Brain microvascular endothelial cell (primary cell): ENCODE results near the gene DUSP7.

Experiments
- DNase-seq: peaks from one replicate; pipeline ENCODE4 v3.0.0-alpha.2; 2020
- H3K27ac ChIP-seq: fragments of 250-450 bp; sonication (Bioruptor Pico); 2 replicates; pipeline ENCODE4 v1.5.1; 2020; ENCODE audit warnings: mild to moderate bottlenecking, moderate library complexity
- H3K27me3 ChIP-seq: fragments of 250-450 bp; sonication (Bioruptor Pico); replicated peaks from 2 replicates; pipeline ENCODE4 v1.5.1; 2020; ENCODE audit warnings: mild to moderate bottlenecking
- H3K36me3 ChIP-seq: fragments of 250-450 bp; sonication (Bioruptor Pico); replicated peaks from 2 replicates; pipeline ENCODE4 v1.5.1; 2020; ENCODE audit warnings: mild to moderate bottlenecking
- H3K4me3 ChIP-seq: 2 replicates; pipeline ENCODE4 v1.5.1; 2011; ENCODE audit warnings: low read depth, mild to moderate bottlenecking, control low read depth, low read length, moderate library complexity
- CTCF ChIP-seq: IDR thresholded peaks from 2 replicates; pipeline ENCODE4 v1.5.1; 2011; ENCODE audit warnings: low read depth, mild to moderate bottlenecking, moderate library complexity, low read length, control low read depth, inconsistent platforms; ENCODE audit errors: missing control alignments
- in situ Hi-C: cut with HindIII; loops from 2 replicates; pipeline ENCODE4 v1.10.0; 2017; ENCODE audit warnings: low sequenced_read_pairs, low pct_ligation_motif_present

Gene DUSP7

DNA sequence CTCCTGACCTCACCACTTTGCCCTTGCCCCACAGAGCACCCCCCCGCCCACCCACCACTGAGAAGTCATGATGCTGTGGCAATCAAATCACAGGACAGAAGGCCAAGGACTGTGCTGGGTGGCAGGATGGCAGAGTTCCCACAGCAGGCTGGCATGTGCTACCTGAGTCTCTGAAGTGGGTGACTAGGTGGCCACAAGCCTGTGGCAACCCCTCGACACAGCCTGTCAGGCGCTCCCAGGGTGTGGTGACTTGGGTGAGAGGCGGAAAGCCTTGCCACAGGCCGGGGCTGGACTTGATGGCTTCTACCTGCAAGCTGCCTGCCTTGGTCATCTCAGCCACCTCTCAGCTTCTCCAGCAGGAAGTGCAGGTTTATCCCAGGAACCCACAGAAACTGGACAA, 15.6 kb upstream of the DUSP7 start:
- no peak overlapping the region for H3K27ac ChIP-seq
- H3K27me3 ChIP-seq = no peaks in the 10 kb centered on the region
- no peak overlapping the region for H3K4me3 ChIP-seq
- DNase-seq = no peak
- TF ChIP-seq CTCF = no peak
- no peaks in the 10 kb centered on the region for H3K36me3 ChIP-seq
- in situ Hi-C loops = no loop called here

GRCh38 chr3:52070724-52071621, 14.6 kb upstream of the DUSP7 start:
- DNase-seq = no peak
- H3K4me3 ChIP-seq = no peak overlapping the region
- no peaks in the 10 kb centered on the region for H3K27me3 ChIP-seq
- H3K36me3 ChIP-seq = no peaks in the 10 kb centered on the region
- no peak overlapping the region for H3K27ac ChIP-seq
- no peak for TF ChIP-seq CTCF
- in situ Hi-C loops = no loop called here

GRCh38 chr3:52069855-52070254, 13.5 kb upstream of the DUSP7 start:
- TF ChIP-seq CTCF = no peak
- Histone ChIP-seq H3K4me3 (no peak overlapping the region), H3K36me3 (no peaks in the 10 kb centered on the region), H3K27me3 (no peaks in the 10 kb centered on the region), H3K27ac (no peak overlapping the region)
- in situ Hi-C loops = no loop called here
- no peak for DNase-seq

DNA sequence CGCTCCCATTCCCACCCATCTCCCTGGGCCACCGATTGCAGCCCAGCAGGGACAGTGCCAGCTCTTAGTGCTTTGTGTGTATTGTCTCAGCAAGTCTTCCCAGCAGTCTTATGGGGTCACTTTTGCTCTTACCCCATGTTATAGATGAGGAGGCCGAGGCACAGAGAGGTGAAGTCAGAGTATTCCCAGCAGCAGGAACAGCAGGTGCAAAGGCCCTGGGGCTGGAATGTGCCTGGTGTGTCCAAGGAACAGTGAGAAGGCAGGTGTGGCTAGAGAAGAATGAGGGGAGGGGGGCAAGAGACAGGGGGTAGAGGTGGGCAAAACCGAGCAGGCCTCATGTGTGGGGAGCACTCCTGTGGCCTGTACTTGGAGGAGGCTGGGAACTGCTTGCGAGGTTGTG, 12.8 kb upstream of the DUSP7 start:
- Histone ChIP-seq H3K36me3 (no peaks in the 10 kb centered on the region), H3K4me3 (no peak overlapping the region), H3K27ac (no peak overlapping the region), H3K27me3 (no peaks in the 10 kb centered on the region)
- in situ Hi-C loops = no loop called here
- no peak for DNase-seq
- no peak for TF ChIP-seq CTCF

GRCh38 chr3:52068730-52069129, 12.4 kb upstream of the DUSP7 start:
- in situ Hi-C loops = no loop called here
- Histone ChIP-seq H3K27ac (no peak overlapping the region), H3K36me3 (no peaks in the 10 kb centered on the region), H3K27me3 (no peaks in the 10 kb centered on the region), H3K4me3 (no peak overlapping the region)
- TF ChIP-seq CTCF = no peak
- no peak for DNase-seq
